A673 (cell line): ENCODE data around the gene ELF1. TPM values are rescaled to one million over a fixed set of nuclear protein-coding genes. Genes with fewer than 3 reads are reported as not detected.

Source experiments
- BruUV-seq: library from RNA; stranded (reverse); fragments of 400-500 nt; replicated peaks from 2 replicates; lab custom pipeline; 2021; lab: Mats Ljungman, UMichigan
- CTCF ChIA-PET: fragments of 300-600 bp; sonication (Branson Sonifier 250); formaldehyde crosslinking; loops from one replicate; lab custom pipeline; 2022; ENCODE audit warnings: antibody characterized with exemption; lab: Charles Lee
- POLR2A ChIA-PET: fragments of 300-600 bp; sonication (Branson Sonifier 250); formaldehyde crosslinking; loops from one replicate; lab custom pipeline; 2022; ENCODE audit warnings: antibody characterized with exemption; ENCODE audit not compliant: low non-redundant PET; lab: Charles Lee
- DNase-seq: peaks from one replicate; pipeline ENCODE4 v3.0.0-alpha.2; 2015; ENCODE audit warnings: low spot score
- H3K27ac ChIP-seq: fragments of 200-600 bp; sonication (generic); 2 replicates; pipeline ENCODE4 v1.5.1; 2016; ENCODE audit warnings: mixed run types, low read depth, mild to moderate bottlenecking, mixed read lengths, antibody characterized with exemption, low read length; ENCODE audit not compliant: poor library complexity, severe bottlenecking
- H3K27me3 ChIP-seq: fragments of 200-600 bp; sonication (generic); replicated peaks from 2 replicates; pipeline ENCODE4 v1.6.1; 2017; ENCODE audit warnings: mixed run types, low read depth, mild to moderate bottlenecking, mixed read lengths, antibody characterized with exemption, low read length; ENCODE audit not compliant: insufficient read depth, poor library complexity
- H3K36me3 ChIP-seq: fragments of 200-600 bp; sonication (generic); 2 replicates; pipeline ENCODE4 v1.6.1; 2016; ENCODE audit warnings: mixed run types, mild to moderate bottlenecking, mixed read lengths, antibody characterized with exemption, low read length; ENCODE audit not compliant: insufficient read depth, poor library complexity, severe bottlenecking
- H3K4me1 ChIP-seq: fragments of 200-600 bp; sonication (generic); 2 replicates; pipeline ENCODE4 v1.6.1; 2017; ENCODE audit warnings: mixed run types, mild to moderate bottlenecking, mixed read lengths, antibody characterized with exemption, low read length; ENCODE audit not compliant: insufficient read depth, poor library complexity, severe bottlenecking
- H3K4me3 ChIP-seq: fragments of 200-600 bp; sonication (generic); 2 replicates; pipeline ENCODE4 v1.5.1; 2016; ENCODE audit warnings: low read depth, mixed run types, mild to moderate bottlenecking, mixed read lengths, low read length; ENCODE audit not compliant: poor library complexity, severe bottlenecking
- H3K9me3 ChIP-seq: fragments of 200-600 bp; sonication (generic); 2 replicates; pipeline ENCODE4 v1.6.1; 2016; ENCODE audit warnings: mixed run types, low read depth, mild to moderate bottlenecking, mixed read lengths, antibody characterized with exemption, low read length; ENCODE audit not compliant: poor library complexity, severe bottlenecking
- EZH2 ChIP-seq: fragments of 200-600 bp; sonication (generic); IDR thresholded peaks from 2 replicates; pipeline ENCODE4 v1.6.1; 2017; ENCODE audit warnings: borderline replicate concordance, low read depth, mild to moderate bottlenecking, mixed read lengths, antibody characterized with exemption, low read length; ENCODE audit not compliant: poor library complexity, severe bottlenecking
- intact Hi-C: fragments of 100-400 bp; cut with micrococcal nuclease; formaldehyde crosslinking; loops from one replicate; pipeline ENCODE4 v1.10.0; 2022; ENCODE audit not compliant: unreplicated experiment
- total RNA-seq: library from RNA; stranded (reverse); gene quantifications from 2 replicates; pipeline ENCODE4 v1.2.3, GENCODE V29; 2021
- TF ChIP-seq, protein P1 (sequence below): fragments of 300-800, 200-600 bp; sonication (generic); conservative IDR thresholded peaks from 2 replicates; pipeline ENCODE4 v1.5.1; 2017; ENCODE audit warnings: low read depth, mild to moderate bottlenecking, antibody characterized with exemption, low read length, moderate library complexity, mixed read lengths

ELF1 gene
- total RNA-seq, 1 experiment from 2014 or later = 31.5 TPM

- CTCF ChIA-PET = no interaction called here
- Histone ChIP-seq H3K27ac (no peak overlapping the region), H3K36me3 (no peaks in the 10 kb centered on the region), H3K4me1 (no peaks in the 10 kb centered on the region), H3K9me3 (no peaks in the 10 kb centered on the region), H3K27me3 (no peaks in the 10 kb centered on the region), H3K4me3 (no peak overlapping the region)
- POLR2A ChIA-PET = no interaction called here
- intact Hi-C loops = no loop called here
- no peak for DNase-seq
- TF ChIP-seq, protein P1, sequence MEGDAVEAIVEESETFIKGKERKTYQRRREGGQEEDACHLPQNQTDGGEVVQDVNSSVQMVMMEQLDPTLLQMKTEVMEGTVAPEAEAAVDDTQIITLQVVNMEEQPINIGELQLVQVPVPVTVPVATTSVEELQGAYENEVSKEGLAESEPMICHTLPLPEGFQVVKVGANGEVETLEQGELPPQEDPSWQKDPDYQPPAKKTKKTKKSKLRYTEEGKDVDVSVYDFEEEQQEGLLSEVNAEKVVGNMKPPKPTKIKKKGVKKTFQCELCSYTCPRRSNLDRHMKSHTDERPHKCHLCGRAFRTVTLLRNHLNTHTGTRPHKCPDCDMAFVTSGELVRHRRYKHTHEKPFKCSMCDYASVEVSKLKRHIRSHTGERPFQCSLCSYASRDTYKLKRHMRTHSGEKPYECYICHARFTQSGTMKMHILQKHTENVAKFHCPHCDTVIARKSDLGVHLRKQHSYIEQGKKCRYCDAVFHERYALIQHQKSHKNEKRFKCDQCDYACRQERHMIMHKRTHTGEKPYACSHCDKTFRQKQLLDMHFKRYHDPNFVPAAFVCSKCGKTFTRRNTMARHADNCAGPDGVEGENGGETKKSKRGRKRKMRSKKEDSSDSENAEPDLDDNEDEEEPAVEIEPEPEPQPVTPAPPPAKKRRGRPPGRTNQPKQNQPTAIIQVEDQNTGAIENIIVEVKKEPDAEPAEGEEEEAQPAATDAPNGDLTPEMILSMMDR = no peak
- no peak for TF ChIP-seq EZH2
- BruUV-seq = no TSS peak
Observed at GRCh38 chr13:41019578-41020347, 647 bp upstream of the ELF1 start.

GRCh38 chr13:41018602-41018948 lies 541 bp downstream of the ELF1 start:
- Histone ChIP-seq H3K4me1 (no peaks in the 10 kb centered on the region), H3K27ac (no peak overlapping the region), H3K4me3 (no peak overlapping the region), H3K9me3 (no peaks in the 10 kb centered on the region), H3K27me3 (no peaks in the 10 kb centered on the region), H3K36me3 (no peaks in the 10 kb centered on the region)
- no peak for DNase-seq
- ChIA-PET POLR2A (no interaction called here), CTCF (no interaction called here)
- intact Hi-C loops = no loop called here
- no TSS peak for BruUV-seq
- no peak for TF ChIP-seq EZH2
- TF ChIP-seq, protein P1 = no peak

- H3K27me3 ChIP-seq = no peaks in the 10 kb centered on the region
- intact Hi-C loops = no loop called here
- no peak for DNase-seq
- no peaks in the 10 kb centered on the region for H3K4me1 ChIP-seq
- no peak overlapping the region for H3K27ac ChIP-seq
- ChIA-PET POLR2A (no interaction called here), CTCF (no interaction called here)
- no peak overlapping the region for H3K4me3 ChIP-seq
- no peaks in the 10 kb centered on the region for H3K9me3 ChIP-seq
- H3K36me3 ChIP-seq = no peaks in the 10 kb centered on the region
- no peak for TF ChIP-seq EZH2
- TF ChIP-seq, protein P1 = no peak
- no TSS peak for BruUV-seq
Observed at GRCh38 chr13:41017817-41018601, 1.1 kb downstream of the ELF1 start.
